Endothelial cell (in vitro differentiated cells): ENCODE results near the gene MGA. TPM values are rescaled to one million over a fixed set of nuclear protein-coding genes. Genes with fewer than 3 reads are reported as not detected.
A peak's percentile ranks its signal among the peaks of the same experiment; 100 is the strongest.

Experiments used
- DNase-seq: peaks from one replicate; pipeline ENCODE4 v3.0.0; 2021; ENCODE audit warnings: low spot score
- H3K27ac Mint-ChIP-seq: one replicate; pipeline ENCODE4 v1.8.0; 2021; ENCODE audit warnings: mixed read lengths, inconsistent platforms; ENCODE audit not compliant: unreplicated experiment
- H3K27me3 Mint-ChIP-seq: one replicate; pipeline ENCODE4 v1.8.0; 2021; ENCODE audit warnings: mild to moderate bottlenecking, moderate library complexity, mixed read lengths, inconsistent platforms; ENCODE audit not compliant: unreplicated experiment
- H3K36me3 Mint-ChIP-seq: one replicate; pipeline ENCODE4 v1.8.0; 2021; ENCODE audit warnings: mild to moderate bottlenecking, low read depth, mixed read lengths, inconsistent platforms; ENCODE audit not compliant: unreplicated experiment
- H3K4me1 Mint-ChIP-seq: one replicate; pipeline ENCODE4 v1.8.0; 2021; ENCODE audit warnings: mild to moderate bottlenecking, mixed read lengths, inconsistent platforms; ENCODE audit not compliant: unreplicated experiment
- H3K4me3 Mint-ChIP-seq: one replicate; pipeline ENCODE4 v1.8.0; 2021; ENCODE audit warnings: mild to moderate bottlenecking, mixed read lengths, inconsistent platforms; ENCODE audit not compliant: unreplicated experiment
- H3K9me3 Mint-ChIP-seq: one replicate; pipeline ENCODE4 v1.8.0; 2021; ENCODE audit warnings: mixed read lengths, inconsistent platforms; ENCODE audit not compliant: unreplicated experiment
- CTCF ChIP-seq: fragments of 200-600 bp; sonication (generic); IDR thresholded peaks from one replicate; pipeline ENCODE4 v1.5.0; 2021; ENCODE audit warnings: antibody characterized with exemption; ENCODE audit not compliant: unreplicated experiment
- total RNA-seq: library from RNA; stranded (reverse); fragmentation: NEBNext Ultra II Directional; extraction: Animal tissue kit (Norgen Biotek cat#: 25700); gene quantifications from one replicate; pipeline ENCODE4 v1.2.1, GENCODE V29; 2021; ENCODE audit not compliant: unreplicated experiment

The MGA gene
- total RNA-seq, 1 donor from 2014 or later: 48.0 TPM

GRCh38 chr15:41693757-41694156, 33.6 kb downstream of the MGA start:
- Mint-ChIP-seq H3K4me1 (peaks cover 18% of the 10 kb centered on the region), H3K27ac (no peak overlapping the region), H3K36me3 (no peaks in the 10 kb centered on the region), H3K27me3 (no peaks in the 10 kb centered on the region), H3K9me3 (no peaks in the 10 kb centered on the region), H3K4me3 (no peak overlapping the region)
- no peak for TF ChIP-seq CTCF
- no peak for DNase-seq

GRCh38 chr15:41695750-41696436, 35.7 kb downstream of the MGA start:
- no peak overlapping the region for H3K4me3 Mint-ChIP-seq
- H3K36me3 Mint-ChIP-seq: peaks cover 5% of the 10 kb centered on the region
- H3K9me3 Mint-ChIP-seq: no peaks in the 10 kb centered on the region
- peak overlapping the region; percentile 4 for H3K27ac Mint-ChIP-seq
- peaks cover 17% of the 10 kb centered on the region for H3K4me1 Mint-ChIP-seq
- no peaks in the 10 kb centered on the region for H3K27me3 Mint-ChIP-seq
- peak; percentile 5 for DNase-seq
- TF ChIP-seq CTCF: no peak

DNA sequence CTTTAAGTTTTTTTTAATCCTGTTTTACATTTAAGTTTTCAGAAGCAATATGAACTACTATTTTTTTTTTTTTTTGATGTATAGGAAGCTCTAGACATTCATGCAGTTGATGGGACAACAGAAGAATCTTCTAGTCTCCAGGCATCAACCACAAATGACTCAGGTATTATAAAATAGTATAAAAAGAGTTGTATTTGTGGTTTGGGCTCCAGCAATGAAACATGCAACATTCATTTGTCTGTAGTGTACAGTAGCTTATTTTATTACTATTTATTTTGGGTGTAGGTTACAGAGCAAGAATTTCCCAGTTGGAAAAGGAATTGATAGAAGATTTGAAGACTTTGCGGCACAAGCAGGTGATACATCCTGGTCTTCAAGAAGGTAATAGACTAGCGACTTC, 38.6 kb downstream of the MGA start:
- Mint-ChIP-seq H3K27ac (no peak overlapping the region), H3K9me3 (no peaks in the 10 kb centered on the region), H3K4me1 (peaks cover 10% of the 10 kb centered on the region), H3K36me3 (peaks cover 9% of the 10 kb centered on the region), H3K4me3 (no peak overlapping the region), H3K27me3 (no peaks in the 10 kb centered on the region)
- no peak for DNase-seq
- TF ChIP-seq CTCF: no peak

GRCh38 chr15:41703120-41703519, 42.9 kb downstream of the MGA start:
- Mint-ChIP-seq H3K27ac (no peak overlapping the region), H3K9me3 (no peaks in the 10 kb centered on the region), H3K36me3 (peaks cover 16% of the 10 kb centered on the region), H3K27me3 (no peaks in the 10 kb centered on the region), H3K4me3 (no peak overlapping the region), H3K4me1 (no peaks in the 10 kb centered on the region)
- no peak for TF ChIP-seq CTCF
- DNase-seq: no peak

DNA sequence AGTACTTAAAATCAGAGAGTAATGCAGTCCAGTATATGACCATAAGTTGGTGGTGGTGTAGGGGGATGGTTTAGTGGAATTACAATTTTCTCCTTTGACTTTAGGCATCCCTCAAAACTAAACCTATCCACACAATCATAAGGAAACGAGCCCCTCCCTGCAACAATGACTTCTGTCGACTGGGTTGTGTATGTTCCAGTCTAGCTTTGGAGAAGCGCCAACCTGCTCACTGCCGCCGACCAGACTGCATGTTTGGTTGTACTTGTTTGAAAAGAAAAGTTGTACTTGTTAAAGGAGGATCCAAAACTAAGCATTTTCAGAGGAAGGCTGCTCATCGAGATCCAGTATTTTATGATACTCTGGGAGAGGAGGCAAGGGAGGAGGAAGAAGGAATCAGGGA, 52.8 kb downstream of the MGA start:
- no peak for TF ChIP-seq CTCF
- DNase-seq: no peak
- Mint-ChIP-seq H3K4me3 (peak overlapping the region; percentile 60), H3K9me3 (no peaks in the 10 kb centered on the region), H3K4me1 (no peaks in the 10 kb centered on the region), H3K27me3 (no peaks in the 10 kb centered on the region), H3K36me3 (peaks cover 8% of the 10 kb centered on the region), H3K27ac (no peak overlapping the region)
